ENCODE results near the gene SRPK3.

DNA sequence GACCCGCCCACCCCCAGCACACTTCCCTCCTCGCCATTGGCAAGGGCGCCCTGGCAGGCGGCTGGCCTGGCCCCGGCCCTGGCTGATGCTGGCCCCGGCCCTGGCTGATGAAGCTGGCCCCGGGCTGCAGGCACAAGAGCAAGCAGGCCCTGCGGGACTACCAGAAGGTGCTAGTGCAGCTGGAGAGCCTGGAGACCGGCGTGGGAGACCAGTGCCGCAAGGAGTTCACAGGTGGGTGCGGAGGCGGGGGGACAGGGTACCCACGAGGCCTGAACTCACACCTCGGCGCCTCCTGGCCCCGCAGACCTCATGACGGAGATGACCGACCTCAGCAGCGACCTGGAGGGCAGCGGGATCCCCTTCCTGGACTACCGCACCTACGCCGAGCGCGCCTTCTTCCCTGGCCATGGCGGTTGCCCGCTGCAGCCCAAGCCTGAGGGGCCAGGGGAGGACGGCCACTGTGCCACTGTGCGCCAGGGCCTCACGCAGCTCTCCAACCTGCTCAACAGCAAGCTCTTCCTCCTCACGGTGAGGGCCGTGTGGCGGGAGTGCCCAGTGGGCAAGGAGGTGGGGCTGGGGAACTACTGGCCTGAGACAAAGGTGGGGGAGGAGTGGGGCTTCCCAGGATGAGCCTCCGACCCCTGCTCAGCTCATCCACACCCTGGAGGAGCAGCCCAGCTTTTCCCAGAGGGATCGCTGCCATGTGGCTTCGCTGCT, 6.1 kb upstream of the SRPK3 start:
- TF ChIP-seq, protein P1, sequence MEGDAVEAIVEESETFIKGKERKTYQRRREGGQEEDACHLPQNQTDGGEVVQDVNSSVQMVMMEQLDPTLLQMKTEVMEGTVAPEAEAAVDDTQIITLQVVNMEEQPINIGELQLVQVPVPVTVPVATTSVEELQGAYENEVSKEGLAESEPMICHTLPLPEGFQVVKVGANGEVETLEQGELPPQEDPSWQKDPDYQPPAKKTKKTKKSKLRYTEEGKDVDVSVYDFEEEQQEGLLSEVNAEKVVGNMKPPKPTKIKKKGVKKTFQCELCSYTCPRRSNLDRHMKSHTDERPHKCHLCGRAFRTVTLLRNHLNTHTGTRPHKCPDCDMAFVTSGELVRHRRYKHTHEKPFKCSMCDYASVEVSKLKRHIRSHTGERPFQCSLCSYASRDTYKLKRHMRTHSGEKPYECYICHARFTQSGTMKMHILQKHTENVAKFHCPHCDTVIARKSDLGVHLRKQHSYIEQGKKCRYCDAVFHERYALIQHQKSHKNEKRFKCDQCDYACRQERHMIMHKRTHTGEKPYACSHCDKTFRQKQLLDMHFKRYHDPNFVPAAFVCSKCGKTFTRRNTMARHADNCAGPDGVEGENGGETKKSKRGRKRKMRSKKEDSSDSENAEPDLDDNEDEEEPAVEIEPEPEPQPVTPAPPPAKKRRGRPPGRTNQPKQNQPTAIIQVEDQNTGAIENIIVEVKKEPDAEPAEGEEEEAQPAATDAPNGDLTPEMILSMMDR (IDR thresholded peaks at IDR 0.05): no peak
- TF ChIP-seq ZFX (IDR thresholded peaks at IDR 0.05; ENCODE audit: borderline replicate concordance): no peak
